Neuronal stem cell (in vitro differentiated cells): ENCODE measurements around the gene ZC3H10.

Source experiments
- DNase-seq: peaks from one replicate; pipeline ENCODE4 v3.0.0-alpha.2; 2013; ENCODE audit warnings: low spot score
- H2AFZ ChIP-seq: one replicate; pipeline ENCODE4 v1.6.1; 2013; ENCODE audit warnings: mild to moderate bottlenecking, low read length, inconsistent platforms
- H2AK5ac ChIP-seq: 2 replicates; pipeline ENCODE4 v1.6.1; 2013; ENCODE audit warnings: low read depth, mild to moderate bottlenecking, inconsistent platforms, low read length, moderate library complexity, mixed read lengths
- H2BK120ac ChIP-seq: 2 replicates; pipeline ENCODE4 v1.6.1; 2013; ENCODE audit warnings: low read depth, mild to moderate bottlenecking, inconsistent platforms, low read length, moderate library complexity, mixed read lengths
- H2BK12ac ChIP-seq: one replicate; pipeline ENCODE4 v1.6.1; 2013; ENCODE audit warnings: low read length, inconsistent platforms
- H2BK15ac ChIP-seq: 2 replicates; pipeline ENCODE4 v1.6.1; 2013; ENCODE audit warnings: mild to moderate bottlenecking, low read length, inconsistent platforms, mixed read lengths
- H2BK5ac ChIP-seq: one replicate; pipeline ENCODE4 v1.6.1; 2013; ENCODE audit warnings: inconsistent platforms, mild to moderate bottlenecking, low read length, moderate library complexity
- H3K14ac ChIP-seq: one replicate; pipeline ENCODE4 v1.6.1; 2013; ENCODE audit warnings: low read length, inconsistent platforms
- H3K18ac ChIP-seq: 2 replicates; pipeline ENCODE4 v1.6.1; 2013; ENCODE audit warnings: low read length, inconsistent platforms
- H3K23ac ChIP-seq: 2 replicates; pipeline ENCODE4 v1.6.1; 2013; ENCODE audit warnings: low read depth, mild to moderate bottlenecking, mixed read lengths, low read length, inconsistent platforms; ENCODE audit not compliant: poor library complexity
- H3K27ac ChIP-seq: replicated peaks from 3 replicates; pipeline ENCODE4 v1.5.1; 2013; ENCODE audit warnings: low read length, inconsistent platforms
- H3K27me3 ChIP-seq, 3 experiments: 2 replicates each; pipeline ENCODE4 v1.6.1; 2013; ENCODE audit warnings: low read length in 3 of 3, mild to moderate bottlenecking in 2 of 3, inconsistent platforms in 1 of 3, low read depth in 1 of 3, mixed read lengths in 1 of 3, moderate library complexity in 1 of 3; ENCODE audit not compliant: control insufficient read depth in 3 of 3, insufficient read depth in 3 of 3
- H3K36me3 ChIP-seq, 2 donors: replicated peaks in 1 of 2; 2 replicates each; pipeline ENCODE4 v1.6.1; 2013; ENCODE audit warnings: low read length in 2 of 2; ENCODE audit not compliant: control insufficient read depth in 2 of 2, insufficient read depth in 2 of 2
- H3K4ac ChIP-seq: 2 replicates; pipeline ENCODE4 v1.6.1; 2013; ENCODE audit warnings: inconsistent platforms, mild to moderate bottlenecking, low read length, moderate library complexity
- H3K4me1 ChIP-seq, 2 donors: 1 replicate in 1 of 2; 2 replicates in 1 of 2; pipeline ENCODE4 v1.6.1; 2013; ENCODE audit warnings: low read length in 2 of 2, low read depth in 1 of 2; ENCODE audit not compliant: control insufficient read depth in 2 of 2, insufficient read depth in 1 of 2
- H3K4me2 ChIP-seq: one replicate; pipeline ENCODE4 v1.6.1; 2013; ENCODE audit warnings: mild to moderate bottlenecking, low read length, inconsistent platforms; ENCODE audit not compliant: insufficient read depth, poor library complexity, severe bottlenecking
- H3K4me3 ChIP-seq, 2 donors: 2 replicates each; pipeline ENCODE4 v1.5.1; 2013; ENCODE audit warnings: low read length in 2 of 2, mild to moderate bottlenecking in 2 of 2, inconsistent platforms in 1 of 2, moderate library complexity in 1 of 2
- H3K79me1 ChIP-seq: one replicate; pipeline ENCODE4 v1.6.1; 2013; ENCODE audit warnings: low read depth, mild to moderate bottlenecking, inconsistent platforms, low read length, moderate library complexity
- H3K9ac ChIP-seq: one replicate; pipeline ENCODE4 v1.6.1; 2013; ENCODE audit warnings: mild to moderate bottlenecking, low read depth, low read length, inconsistent platforms; ENCODE audit not compliant: poor library complexity
- H3K9me3 ChIP-seq, 2 donors: replicated peaks in 1 of 2; 2 replicates each; pipeline versions ENCODE3 to v1.6.1; 2013; ENCODE audit warnings: low read length in 2 of 2, mild to moderate bottlenecking in 2 of 2, inconsistent platforms in 1 of 2, low read depth in 1 of 2, mixed read lengths in 1 of 2, moderate library complexity in 1 of 2; ENCODE audit not compliant: control insufficient read depth in 2 of 2, insufficient read depth in 1 of 2
- H4K8ac ChIP-seq: one replicate; pipeline ENCODE4 v1.6.1; 2013; ENCODE audit warnings: low read depth, mild to moderate bottlenecking, inconsistent platforms, low read length, moderate library complexity
- H4K91ac ChIP-seq: one replicate; pipeline ENCODE4 v1.6.1; 2013; ENCODE audit warnings: low read length, low read depth, mild to moderate bottlenecking, inconsistent platforms; ENCODE audit not compliant: poor library complexity
- WGBS, 2 donors: extraction: QIAGEN DNeasy Blood & Tissue Kit; methylation state at CpG; one replicate each; pipeline ENCODE4 v1.1.7; 2013; ENCODE audit warnings: missing lambda C conversion rate in 2 of 2, mixed read lengths in 1 of 2; ENCODE audit not compliant: insufficient read length in 2 of 2, insufficient replicate concordance in 1 of 2; ENCODE audit errors: extremely low coverage in 2 of 2; 5-methylcytosine and 5-hydroxymethylcytosine counted together

Gene ZC3H10

DNA sequence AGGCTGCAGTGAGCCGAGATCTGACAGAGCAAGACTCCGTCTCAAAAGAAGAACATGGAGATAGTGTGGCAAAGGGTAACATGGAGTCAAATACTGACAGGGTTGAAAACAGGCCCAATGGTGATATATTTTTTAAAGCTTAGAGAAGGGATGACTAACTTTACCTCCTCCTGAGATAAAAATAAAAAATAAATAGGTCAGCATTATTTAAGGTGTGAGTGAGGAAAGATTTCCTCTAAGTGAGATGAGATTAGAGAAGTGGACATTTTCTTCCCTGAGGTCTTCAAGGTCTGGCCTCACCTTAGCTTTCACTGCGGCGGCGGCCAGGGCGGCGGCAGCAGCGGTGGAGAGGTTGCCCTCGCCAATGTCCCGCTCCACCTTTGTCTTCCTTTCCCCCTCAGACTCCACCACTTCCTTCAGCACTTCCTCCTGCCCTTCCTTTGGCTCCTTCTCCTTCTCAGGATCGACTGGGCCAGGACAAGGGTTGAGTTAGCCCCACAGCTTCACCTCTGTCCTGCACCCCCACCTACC lies 51.2 kb downstream of the ZC3H10 start:
- no peaks in the 10 kb centered on the region for H3K4me1 ChIP-seq
- no peak overlapping the region for H2AK5ac ChIP-seq
- no peak overlapping the region for H3K27ac ChIP-seq
- no peaks in the 10 kb centered on the region for H3K27me3 ChIP-seq
- H2BK12ac ChIP-seq, result no peak overlapping the region
- H3K79me1 ChIP-seq, result peaks cover 3% of the 10 kb centered on the region
- H3K9me3 ChIP-seq, result no peaks in the 10 kb centered on the region
- H2BK120ac ChIP-seq, result no peak overlapping the region
- H3K9ac ChIP-seq, result no peak overlapping the region
- H4K8ac ChIP-seq, result no peak overlapping the region
- no peak overlapping the region for H3K4ac ChIP-seq
- H3K4me3 ChIP-seq, result peak overlapping the region in 1 of 2 donors; percentile 27
- H4K91ac ChIP-seq, result no peak overlapping the region
- no CpG with 5 or more reads among the region's 11 CpGs for WGBS, 2 donors
- H3K36me3 ChIP-seq, result peaks cover 64 to 98% of the 10 kb centered on the region in 2 donors
- H3K23ac ChIP-seq, result no peak overlapping the region
- H2BK15ac ChIP-seq, result no peak overlapping the region
- no peak overlapping the region for H3K4me2 ChIP-seq
- H2AFZ ChIP-seq, result no peak overlapping the region
- no peak overlapping the region for H3K18ac ChIP-seq
- no peak overlapping the region for H2BK5ac ChIP-seq
- no peak for DNase-seq
- H3K14ac ChIP-seq, result no peak overlapping the region

DNA sequence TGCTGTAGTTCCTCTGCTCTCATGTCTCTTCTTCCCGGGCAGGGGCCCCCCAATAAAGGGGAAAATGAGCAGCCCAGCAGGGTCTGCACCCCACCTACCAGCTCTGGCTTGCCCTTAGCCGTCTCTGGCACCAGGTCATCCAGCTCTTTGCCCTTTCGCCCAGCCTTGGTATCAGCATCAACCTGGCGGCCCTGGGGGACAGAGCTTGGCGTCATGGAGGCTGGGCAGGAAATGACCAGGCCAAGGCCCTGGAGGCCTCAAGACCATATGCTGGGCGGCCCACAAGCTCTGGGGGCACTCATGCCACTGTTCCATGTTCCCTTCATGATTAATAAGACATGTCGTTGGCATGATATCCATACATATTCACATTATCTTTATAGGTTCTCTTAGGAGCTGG lies 54.8 kb downstream of the ZC3H10 start:
- no peaks in the 10 kb centered on the region for H3K9me3 ChIP-seq
- H3K18ac ChIP-seq, result no peak overlapping the region
- H2BK5ac ChIP-seq, result no peak overlapping the region
- H2AK5ac ChIP-seq, result no peak overlapping the region
- WGBS, 2 donors, result no CpG with 5 or more reads among the region's 7 CpGs
- no peaks in the 10 kb centered on the region for H3K79me1 ChIP-seq
- DNase-seq, result no peak
- no peak overlapping the region for H3K4me3 ChIP-seq
- no peak overlapping the region for H2BK15ac ChIP-seq
- H3K23ac ChIP-seq, result peak overlapping the region; percentile 65
- H3K4ac ChIP-seq, result no peak overlapping the region
- H3K4me1 ChIP-seq, result no peaks in the 10 kb centered on the region
- no peak overlapping the region for H4K91ac ChIP-seq
- H2BK12ac ChIP-seq, result no peak overlapping the region
- H2AFZ ChIP-seq, result no peak overlapping the region
- no peak overlapping the region for H3K27ac ChIP-seq
- peaks cover 61 to 94% of the 10 kb centered on the region in 2 donors for H3K36me3 ChIP-seq
- H3K14ac ChIP-seq, result no peak overlapping the region
- no peak overlapping the region for H4K8ac ChIP-seq
- H3K4me2 ChIP-seq, result no peak overlapping the region
- peak overlapping the region; percentile 21 for H3K9ac ChIP-seq
- H3K27me3 ChIP-seq, result no peaks in the 10 kb centered on the region
- no peak overlapping the region for H2BK120ac ChIP-seq
